Endothelial cell of umbilical vein (primary cell): ENCODE results near the gene DOCK4.

Source experiments
- EZH2 ChIP-seq: IDR thresholded peaks from 2 replicates; pipeline ENCODE4 v1.6.1; 2012; ENCODE audit warnings: borderline replicate concordance, low read depth, mild to moderate bottlenecking, moderate library complexity, low read length, inconsistent platforms; ENCODE audit not compliant: severe bottlenecking
- FOS ChIP-seq: IDR thresholded peaks from 2 replicates; pipeline ENCODE4 v1.6.1; 2011; ENCODE audit warnings: mild to moderate bottlenecking, low read length, moderate library complexity, borderline replicate concordance; ENCODE audit not compliant: insufficient read depth
- JUN ChIP-seq: IDR thresholded peaks from 2 replicates; pipeline ENCODE4 v1.6.1; 2011; ENCODE audit warnings: borderline replicate concordance, low read depth; ENCODE audit not compliant: insufficient read length, insufficient read depth
- POLR2A ChIP-seq: IDR thresholded peaks from 2 replicates; pipeline ENCODE4 v1.6.1; 2012; ENCODE audit warnings: low read depth, mild to moderate bottlenecking, control low read depth, low read length
- POLR2AphosphoS5 ChIP-seq: IDR thresholded peaks from 2 replicates; pipeline ENCODE4 v1.6.1; 2012; ENCODE audit warnings: low read depth, mild to moderate bottlenecking, control low read depth, low read length, moderate library complexity; ENCODE audit not compliant: insufficient read depth
- TF ChIP-seq, protein P1 (sequence below), 2 donors: IDR thresholded peaks; 1 replicate in 1 of 2; 2 replicates in 1 of 2; pipeline ENCODE4 v1.5.1; 2011; ENCODE audit warnings: low read length in 2 of 2, mild to moderate bottlenecking in 2 of 2, moderate library complexity in 2 of 2, control low read depth in 1 of 2, inconsistent platforms in 1 of 2, low read depth in 1 of 2; ENCODE audit not compliant: insufficient read depth in 1 of 2; ENCODE audit errors: extremely low read depth in 1 of 2

GRCh38 chr7:112020800-112021199 lies 185.4 kb downstream of the DOCK4 start:
- TF ChIP-seq, protein P1, sequence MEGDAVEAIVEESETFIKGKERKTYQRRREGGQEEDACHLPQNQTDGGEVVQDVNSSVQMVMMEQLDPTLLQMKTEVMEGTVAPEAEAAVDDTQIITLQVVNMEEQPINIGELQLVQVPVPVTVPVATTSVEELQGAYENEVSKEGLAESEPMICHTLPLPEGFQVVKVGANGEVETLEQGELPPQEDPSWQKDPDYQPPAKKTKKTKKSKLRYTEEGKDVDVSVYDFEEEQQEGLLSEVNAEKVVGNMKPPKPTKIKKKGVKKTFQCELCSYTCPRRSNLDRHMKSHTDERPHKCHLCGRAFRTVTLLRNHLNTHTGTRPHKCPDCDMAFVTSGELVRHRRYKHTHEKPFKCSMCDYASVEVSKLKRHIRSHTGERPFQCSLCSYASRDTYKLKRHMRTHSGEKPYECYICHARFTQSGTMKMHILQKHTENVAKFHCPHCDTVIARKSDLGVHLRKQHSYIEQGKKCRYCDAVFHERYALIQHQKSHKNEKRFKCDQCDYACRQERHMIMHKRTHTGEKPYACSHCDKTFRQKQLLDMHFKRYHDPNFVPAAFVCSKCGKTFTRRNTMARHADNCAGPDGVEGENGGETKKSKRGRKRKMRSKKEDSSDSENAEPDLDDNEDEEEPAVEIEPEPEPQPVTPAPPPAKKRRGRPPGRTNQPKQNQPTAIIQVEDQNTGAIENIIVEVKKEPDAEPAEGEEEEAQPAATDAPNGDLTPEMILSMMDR (IDR thresholded peaks at IDR 0.05; ENCODE audit: extremely low read depth in 1 of 2, insufficient read depth in 1 of 2, low read depth in 1 of 2, low read length in 2 of 2) = no peak
- TF ChIP-seq POLR2A (no peak), FOS (no peak), EZH2 (no peak), POLR2AphosphoS5 (no peak), JUN (no peak)
